ENCODE results near the gene GOLM1. TPM values are rescaled to one million over a fixed set of nuclear protein-coding genes. Genes with fewer than 3 reads are reported as not detected.

GOLM1 gene
- total RNA-seq, 1 donor from 2014 or later: 0.80 TPM

DNA sequence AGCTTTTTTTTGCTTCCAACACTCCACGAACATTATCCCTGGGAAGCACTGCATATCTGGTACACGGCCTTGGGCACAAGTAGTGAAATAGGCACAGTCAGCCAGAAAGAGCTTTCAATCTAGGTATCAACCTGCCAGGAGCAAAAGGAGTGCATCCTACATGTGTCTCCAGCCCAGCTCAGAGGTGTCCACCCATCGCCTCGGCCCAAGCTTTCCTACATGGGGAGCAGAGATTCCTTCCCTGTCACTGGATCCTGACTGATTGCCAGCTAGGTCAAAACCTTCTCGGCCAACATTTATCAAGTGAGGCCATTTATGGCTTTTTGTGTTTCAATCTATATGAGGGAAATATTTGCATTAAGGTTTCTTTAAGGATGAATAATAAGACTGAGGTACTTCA lies 55.8 kb downstream of the GOLM1 start:
- intact Hi-C loops (cut with micrococcal nuclease): no loop called here
- no peak overlapping the region for H3K27ac Mint-ChIP-seq
- POLR2A ChIA-PET: no interaction called here
- ATAC-seq (ENCODE audit: low read depth): no peak
- TF ChIP-seq, protein P1, sequence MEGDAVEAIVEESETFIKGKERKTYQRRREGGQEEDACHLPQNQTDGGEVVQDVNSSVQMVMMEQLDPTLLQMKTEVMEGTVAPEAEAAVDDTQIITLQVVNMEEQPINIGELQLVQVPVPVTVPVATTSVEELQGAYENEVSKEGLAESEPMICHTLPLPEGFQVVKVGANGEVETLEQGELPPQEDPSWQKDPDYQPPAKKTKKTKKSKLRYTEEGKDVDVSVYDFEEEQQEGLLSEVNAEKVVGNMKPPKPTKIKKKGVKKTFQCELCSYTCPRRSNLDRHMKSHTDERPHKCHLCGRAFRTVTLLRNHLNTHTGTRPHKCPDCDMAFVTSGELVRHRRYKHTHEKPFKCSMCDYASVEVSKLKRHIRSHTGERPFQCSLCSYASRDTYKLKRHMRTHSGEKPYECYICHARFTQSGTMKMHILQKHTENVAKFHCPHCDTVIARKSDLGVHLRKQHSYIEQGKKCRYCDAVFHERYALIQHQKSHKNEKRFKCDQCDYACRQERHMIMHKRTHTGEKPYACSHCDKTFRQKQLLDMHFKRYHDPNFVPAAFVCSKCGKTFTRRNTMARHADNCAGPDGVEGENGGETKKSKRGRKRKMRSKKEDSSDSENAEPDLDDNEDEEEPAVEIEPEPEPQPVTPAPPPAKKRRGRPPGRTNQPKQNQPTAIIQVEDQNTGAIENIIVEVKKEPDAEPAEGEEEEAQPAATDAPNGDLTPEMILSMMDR (IDR thresholded peaks at IDR 0.05): no peak
- no peaks in the 10 kb centered on the region for H3K36me3 Mint-ChIP-seq (ENCODE audit: low read depth)
- no peaks in the 10 kb centered on the region for H3K4me1 Mint-ChIP-seq
- no peak overlapping the region for H3K4me3 Mint-ChIP-seq
- CTCF ChIA-PET: no interaction called here
- no peak for DNase-seq
- H3K27me3 Mint-ChIP-seq: no peaks in the 10 kb centered on the region
- no peaks in the 10 kb centered on the region for H3K9me3 Mint-ChIP-seq

DNA sequence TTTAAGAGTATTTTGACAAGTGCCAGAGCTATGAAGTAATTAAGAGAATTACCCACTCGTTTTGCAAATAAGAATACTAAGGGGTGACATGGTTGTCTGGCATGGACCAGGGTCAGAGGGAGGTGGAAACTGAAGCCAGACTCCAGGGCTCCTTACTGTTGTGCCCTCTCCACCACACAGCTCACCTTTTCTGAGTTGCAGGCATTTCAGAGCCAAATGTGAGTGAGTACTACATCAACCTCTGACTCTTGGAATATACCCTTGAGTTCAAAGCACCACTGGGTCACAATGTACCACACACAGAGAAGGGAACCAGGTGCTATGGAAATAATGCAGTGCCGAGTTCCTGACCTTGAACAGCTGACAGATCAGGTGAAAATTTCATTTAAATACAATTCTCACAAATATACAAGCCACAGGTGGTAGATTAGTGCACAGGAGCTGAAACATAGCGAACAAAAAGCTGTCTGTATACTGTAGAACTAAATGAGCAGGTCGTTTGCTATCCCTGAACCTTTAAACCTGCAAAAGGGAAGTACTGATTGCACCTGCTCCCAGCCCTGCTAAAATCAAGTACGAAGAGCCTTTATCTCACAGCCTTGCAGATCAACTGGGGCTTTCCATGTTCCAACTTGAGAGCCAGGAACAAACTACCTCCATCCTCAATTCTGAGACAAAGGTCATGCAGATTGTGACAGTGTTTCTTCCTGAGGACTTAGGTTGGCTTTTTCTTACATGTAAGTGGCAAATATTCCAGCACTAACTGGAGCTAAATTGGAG lies 57.0 kb downstream of the GOLM1 start:
- Mint-ChIP-seq H3K9me3 (no peaks in the 10 kb centered on the region), H3K4me1 (no peaks in the 10 kb centered on the region), H3K27me3 (no peaks in the 10 kb centered on the region), H3K27ac (no peak overlapping the region), H3K36me3 (ENCODE audit: low read depth) (no peaks in the 10 kb centered on the region), H3K4me3 (no peak overlapping the region)
- ATAC-seq (ENCODE audit: low read depth): no peak
- CTCF ChIA-PET: no interaction called here
- DNase-seq: no peak
- intact Hi-C loops (cut with micrococcal nuclease): no loop called here
- TF ChIP-seq, protein P1 (IDR thresholded peaks at IDR 0.05): no peak
- POLR2A ChIA-PET: no interaction called here

DNA sequence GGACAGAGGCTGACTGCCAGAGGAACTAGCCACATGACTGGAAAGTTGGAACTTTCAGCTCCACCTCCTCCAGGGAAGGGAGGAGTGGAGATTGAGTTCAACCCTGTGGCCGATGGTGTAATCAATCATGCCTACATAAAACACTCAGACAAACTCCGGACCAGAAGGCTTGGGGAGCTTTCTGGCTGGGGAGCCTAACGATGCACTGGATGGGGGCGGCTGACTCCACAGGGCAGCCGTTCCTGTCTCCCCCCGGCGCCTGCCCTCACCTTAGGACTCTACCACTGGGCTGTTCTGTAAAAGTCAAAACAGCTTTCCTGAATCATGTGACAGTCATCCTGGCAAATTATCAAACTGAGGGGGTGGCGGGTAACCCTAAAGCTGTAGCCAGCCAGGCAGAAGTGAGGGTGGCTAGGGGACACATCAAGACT lies 58.0 kb downstream of the GOLM1 start:
- Mint-ChIP-seq H3K4me1 (no peaks in the 10 kb centered on the region), H3K36me3 (ENCODE audit: low read depth) (no peaks in the 10 kb centered on the region), H3K27ac (no peak overlapping the region), H3K4me3 (no peak overlapping the region), H3K27me3 (no peaks in the 10 kb centered on the region), H3K9me3 (no peaks in the 10 kb centered on the region)
- DNase-seq (no peak), ATAC-seq (ENCODE audit: low read depth) (no peak)
- TF ChIP-seq, protein P1 (IDR thresholded peaks at IDR 0.05): no peak
- POLR2A ChIA-PET: no interaction called here
- CTCF ChIA-PET: no interaction called here
- intact Hi-C loops (cut with micrococcal nuclease): no loop called here

DNA sequence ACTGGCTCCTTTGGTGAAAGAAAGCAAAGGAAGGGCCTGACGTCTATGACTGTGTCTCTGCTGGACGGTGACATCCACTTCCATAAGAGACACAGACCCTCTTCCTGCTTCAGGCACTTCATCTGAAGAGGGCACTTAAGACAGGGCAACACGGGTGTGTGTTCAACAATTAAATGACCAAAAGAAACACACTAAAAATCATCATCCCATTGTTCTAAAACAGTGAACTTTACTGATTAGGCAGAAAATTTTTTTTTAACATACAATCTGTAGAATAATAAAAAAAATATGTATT lies 58.5 kb downstream of the GOLM1 start:
- Mint-ChIP-seq H3K4me1 (no peaks in the 10 kb centered on the region), H3K27ac (no peak overlapping the region), H3K27me3 (no peaks in the 10 kb centered on the region), H3K9me3 (no peaks in the 10 kb centered on the region), H3K36me3 (ENCODE audit: low read depth) (no peaks in the 10 kb centered on the region), H3K4me3 (no peak overlapping the region)
- ChIA-PET CTCF (no interaction called here), POLR2A (no interaction called here)
- TF ChIP-seq, protein P1 (IDR thresholded peaks at IDR 0.05): no peak
- DNase-seq (no peak), ATAC-seq (ENCODE audit: low read depth) (no peak)
- intact Hi-C loops (cut with micrococcal nuclease): no loop called here

DNA sequence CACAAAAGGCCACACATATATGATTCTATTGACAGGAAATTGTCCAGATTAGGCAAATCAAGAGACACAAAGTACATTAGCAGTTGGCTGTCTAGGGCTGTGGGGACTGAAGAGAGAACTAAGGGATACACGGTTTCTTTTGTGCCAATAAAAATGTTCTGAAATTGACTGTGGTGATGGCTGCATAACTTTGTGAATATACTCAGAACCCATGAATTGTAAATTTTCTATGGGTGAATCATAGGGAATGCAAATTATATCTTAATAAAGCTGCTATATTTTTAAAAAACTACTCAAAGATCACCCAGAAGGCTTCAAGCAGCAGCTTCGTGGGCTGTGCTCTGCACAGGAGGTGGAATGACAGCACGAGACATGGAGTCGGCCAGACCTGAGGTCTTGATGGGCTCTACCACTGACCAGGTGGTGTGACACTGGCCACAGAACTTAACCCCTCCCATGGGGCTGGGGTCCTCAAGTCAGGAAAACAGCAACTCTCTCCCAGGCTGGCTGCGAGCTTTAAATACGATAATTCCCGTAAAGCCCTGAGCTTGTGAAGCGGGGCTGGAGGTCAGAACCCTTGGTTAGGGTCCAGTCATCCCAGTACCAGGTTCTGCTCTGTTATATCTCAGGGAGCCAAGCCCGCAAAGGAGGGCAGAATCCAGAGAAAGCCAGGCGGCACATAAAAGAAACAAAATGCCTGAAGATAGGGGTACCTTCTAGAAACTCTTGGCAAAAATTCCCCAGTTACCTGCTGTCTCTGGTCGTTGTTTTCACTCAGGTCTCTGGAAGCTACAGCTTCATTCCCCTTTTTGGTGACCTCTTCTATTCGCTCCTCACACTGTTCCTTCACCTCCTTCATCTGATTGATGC lies 59.1 kb downstream of the GOLM1 start:
- CTCF ChIA-PET: no interaction called here
- ATAC-seq (ENCODE audit: low read depth): no peak

More for the DNA sequence above, 59.1 kb downstream of the GOLM1 start:
- no peak for DNase-seq
- Mint-ChIP-seq H3K4me3 (no peak overlapping the region), H3K27me3 (no peaks in the 10 kb centered on the region), H3K36me3 (ENCODE audit: low read depth) (no peaks in the 10 kb centered on the region), H3K9me3 (no peaks in the 10 kb centered on the region), H3K4me1 (no peaks in the 10 kb centered on the region), H3K27ac (no peak overlapping the region)
- intact Hi-C loops (cut with micrococcal nuclease): no loop called here
- TF ChIP-seq, protein P1 (IDR thresholded peaks at IDR 0.05): no peak
- POLR2A ChIA-PET: no interaction called here
